ENCODE data around the gene BCL2. TPM values are rescaled to one million over a fixed set of nuclear protein-coding genes. Genes with fewer than 3 reads are reported as not detected.

The BCL2 gene
- total RNA-seq, 1 donor = 11.8 TPM

DNA sequence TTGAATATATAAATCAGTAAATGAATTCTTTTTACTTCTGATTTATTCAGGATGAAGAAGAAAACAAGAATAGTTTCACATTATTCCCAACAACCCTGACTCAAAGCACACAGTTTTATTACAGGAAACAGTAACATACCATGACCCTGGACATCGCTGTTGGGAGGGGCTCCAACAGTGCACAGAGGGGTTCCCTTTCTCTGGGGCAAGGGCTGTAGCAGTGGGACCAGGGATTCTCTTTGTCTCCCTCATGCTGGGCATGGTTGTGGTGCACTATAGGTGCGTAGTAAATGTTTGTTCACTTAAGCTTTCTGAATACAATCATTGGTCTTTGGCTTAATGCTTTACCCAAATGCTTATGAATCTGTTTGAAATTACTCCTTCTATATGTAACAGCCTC, 189.4 kb downstream of the BCL2 start:
- no peak for DNase-seq (ENCODE audit: low read depth in 2 of 3, low spot score in 2 of 3)

DNA sequence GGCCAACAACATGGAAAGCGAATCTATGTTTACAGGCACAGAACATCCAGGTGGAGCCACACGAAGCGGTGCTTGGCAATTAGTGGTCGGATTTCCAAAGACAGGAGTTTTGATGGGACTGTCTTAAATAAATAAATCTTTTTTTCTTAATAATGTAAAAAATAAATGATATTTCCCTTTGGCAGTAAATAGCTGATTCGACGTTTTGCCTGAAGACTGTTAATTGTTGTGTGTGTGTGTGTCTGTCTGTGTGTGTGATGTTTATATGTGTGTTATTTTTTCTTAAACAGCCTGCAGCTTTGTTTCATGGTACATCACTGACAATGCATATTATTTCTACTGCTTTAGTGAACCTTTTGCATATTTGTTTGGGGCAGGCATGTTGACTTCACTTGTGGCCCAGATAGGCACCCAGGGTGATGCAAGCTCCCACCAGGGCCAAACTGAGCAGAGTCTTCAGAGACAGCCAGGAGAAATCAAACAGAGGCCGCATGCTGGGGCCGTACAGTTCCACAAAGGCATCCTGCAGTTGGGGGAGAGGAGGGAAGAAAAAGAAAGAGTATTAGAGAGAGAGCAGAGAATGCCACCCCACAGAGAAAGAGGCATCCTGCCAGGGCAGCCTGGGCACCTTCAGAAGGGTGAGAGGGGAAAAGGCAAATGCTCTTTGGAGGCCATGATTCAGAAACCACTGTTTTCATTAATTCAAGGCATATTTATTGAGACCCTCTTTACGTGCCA, 191.2 kb downstream of the BCL2 start:
- no peak for DNase-seq (ENCODE audit: low read depth in 2 of 3, low spot score in 2 of 3)

DNA sequence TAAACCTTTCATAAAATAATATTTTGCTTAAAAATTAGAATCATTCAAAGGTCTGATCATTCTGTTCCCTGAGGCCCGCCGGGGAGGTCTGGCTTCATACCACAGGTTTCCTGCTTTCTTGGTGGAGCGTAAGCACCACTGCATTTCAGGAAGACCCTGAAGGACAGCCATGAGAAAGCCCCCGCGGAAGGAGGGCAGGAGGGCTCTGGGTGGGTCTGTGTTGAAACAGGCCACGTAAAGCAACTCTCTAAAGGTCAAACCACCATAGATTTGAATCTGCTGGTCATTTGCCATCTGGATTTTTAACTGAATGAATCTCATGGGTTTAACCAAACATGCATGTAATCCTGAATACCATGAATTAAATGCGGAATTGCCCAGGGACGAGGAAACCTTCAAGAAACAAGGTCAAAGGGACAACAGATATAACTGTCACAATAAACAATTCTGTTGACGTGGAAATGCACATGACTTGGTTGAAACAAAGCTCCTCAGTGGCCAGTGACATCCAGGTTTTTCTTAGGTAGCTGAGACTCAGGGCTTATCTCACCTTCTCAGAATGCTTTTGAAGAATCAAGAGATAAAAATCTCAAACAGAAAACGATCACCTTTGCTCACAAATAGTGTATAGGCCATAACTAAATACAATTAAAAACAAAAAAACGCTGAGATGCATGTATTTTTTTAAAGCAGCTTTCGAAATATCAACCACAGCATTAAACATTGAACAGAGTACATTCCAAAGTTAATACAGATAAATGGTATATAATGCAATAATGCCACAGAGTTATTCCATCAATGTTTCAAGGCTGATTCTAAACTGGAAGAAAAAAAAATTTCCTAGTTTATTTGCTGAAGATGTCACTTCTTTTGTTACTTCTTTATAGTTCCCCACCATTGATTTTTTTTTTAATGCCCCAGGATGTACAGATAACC, 193.2 kb downstream of the BCL2 start:
- DNase-seq (ENCODE audit: low read depth in 2 of 3, low spot score in 2 of 3) = no peak

DNA sequence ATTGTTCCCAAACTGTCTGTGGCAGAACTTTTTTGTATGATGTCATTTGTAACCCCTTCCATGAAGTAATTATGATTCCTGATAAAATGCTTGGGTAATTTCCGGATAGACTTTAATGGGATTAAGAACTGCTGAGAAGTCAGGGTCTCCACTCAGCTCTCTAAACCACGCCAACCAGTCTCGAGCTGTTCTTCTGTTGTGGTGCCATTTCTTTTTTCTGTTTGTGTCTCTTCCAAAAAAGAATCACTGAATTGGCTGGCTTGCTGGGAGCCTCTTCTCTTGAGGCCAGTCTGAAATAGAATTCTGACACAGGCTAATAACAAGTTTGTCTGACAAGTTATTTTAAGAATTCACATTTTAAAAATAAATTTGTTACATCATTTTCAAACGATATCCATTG, 198.9 kb downstream of the BCL2 start:
- DNase-seq (ENCODE audit: low read depth in 2 of 3, low spot score in 2 of 3) = no peak

DNA sequence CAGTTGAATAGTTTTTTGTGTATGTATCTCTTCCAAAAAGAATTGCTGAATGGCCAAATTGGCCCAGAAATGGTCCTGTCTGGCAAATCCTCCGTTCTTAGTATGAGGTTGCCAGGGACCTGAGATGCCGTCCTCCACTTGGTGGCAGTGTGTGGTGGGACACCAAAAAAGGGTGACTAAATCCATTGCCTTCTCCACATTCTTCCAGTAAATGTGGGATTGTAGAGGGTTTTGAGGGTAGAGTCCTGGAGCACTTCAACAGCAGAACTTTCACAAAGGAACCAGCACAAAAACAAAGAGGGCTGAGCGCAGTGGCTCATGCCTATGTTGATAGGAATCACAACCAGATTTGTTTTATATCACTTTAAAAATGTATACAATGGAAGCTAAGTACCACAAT, 199.9 kb downstream of the BCL2 start:
- no peak for DNase-seq (ENCODE audit: low read depth in 2 of 3, low spot score in 2 of 3)

DNA sequence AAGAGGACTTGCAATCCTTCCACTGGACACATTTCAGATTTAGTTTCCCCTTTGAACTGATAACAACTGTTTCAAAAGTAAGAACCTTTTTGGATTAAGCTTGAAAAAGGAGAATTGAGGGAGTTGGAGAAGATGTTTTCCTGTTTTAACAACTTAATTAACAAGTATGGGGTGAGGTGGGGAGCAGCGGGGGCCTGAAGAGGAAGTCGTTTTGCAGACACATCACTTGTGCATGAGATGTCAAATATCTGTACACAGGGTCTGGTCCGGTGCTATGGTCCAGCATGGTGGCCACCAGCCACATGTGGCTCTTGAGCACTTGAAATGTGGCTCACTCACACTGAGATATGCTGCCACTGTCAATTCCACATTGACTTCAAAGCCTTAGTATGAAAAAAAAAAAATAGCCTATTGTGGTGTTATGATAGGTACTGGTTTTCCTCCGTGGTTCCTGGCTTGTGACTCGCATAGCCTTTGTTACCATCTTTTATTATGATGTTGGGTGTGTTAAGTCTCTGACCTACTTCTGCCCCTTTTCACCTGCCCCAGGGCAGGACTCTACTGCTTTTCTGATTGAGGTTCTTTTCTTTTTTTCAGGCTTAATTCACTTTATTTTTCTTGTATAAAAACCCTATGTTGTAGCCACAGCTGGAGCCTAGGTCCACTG, 205.5 kb downstream of the BCL2 start:
- DNase-seq (ENCODE audit: low read depth in 2 of 3, low spot score in 2 of 3) = peak in 1 of 3 donors; percentile 41

DNA sequence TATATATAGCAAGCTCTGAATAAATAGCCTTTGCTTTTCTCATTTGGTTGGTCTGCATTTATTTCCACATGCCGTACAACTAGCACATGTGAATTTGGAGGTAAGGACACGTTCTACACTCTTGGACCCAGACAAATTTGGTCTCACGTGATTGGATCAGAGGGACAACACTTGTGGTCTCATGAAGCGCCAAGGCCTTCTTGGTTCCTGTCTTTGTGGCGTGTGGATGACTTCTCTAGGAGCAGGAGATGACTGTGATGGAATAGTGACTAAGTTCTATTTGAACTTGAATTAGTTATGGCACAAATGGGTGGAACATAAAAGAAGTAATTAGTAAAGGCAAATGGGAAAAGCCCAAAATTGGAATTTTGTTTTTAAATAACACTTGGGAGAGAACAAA, 206.9 kb downstream of the BCL2 start:
- no peak for DNase-seq (ENCODE audit: low read depth in 2 of 3, low spot score in 2 of 3)

DNA sequence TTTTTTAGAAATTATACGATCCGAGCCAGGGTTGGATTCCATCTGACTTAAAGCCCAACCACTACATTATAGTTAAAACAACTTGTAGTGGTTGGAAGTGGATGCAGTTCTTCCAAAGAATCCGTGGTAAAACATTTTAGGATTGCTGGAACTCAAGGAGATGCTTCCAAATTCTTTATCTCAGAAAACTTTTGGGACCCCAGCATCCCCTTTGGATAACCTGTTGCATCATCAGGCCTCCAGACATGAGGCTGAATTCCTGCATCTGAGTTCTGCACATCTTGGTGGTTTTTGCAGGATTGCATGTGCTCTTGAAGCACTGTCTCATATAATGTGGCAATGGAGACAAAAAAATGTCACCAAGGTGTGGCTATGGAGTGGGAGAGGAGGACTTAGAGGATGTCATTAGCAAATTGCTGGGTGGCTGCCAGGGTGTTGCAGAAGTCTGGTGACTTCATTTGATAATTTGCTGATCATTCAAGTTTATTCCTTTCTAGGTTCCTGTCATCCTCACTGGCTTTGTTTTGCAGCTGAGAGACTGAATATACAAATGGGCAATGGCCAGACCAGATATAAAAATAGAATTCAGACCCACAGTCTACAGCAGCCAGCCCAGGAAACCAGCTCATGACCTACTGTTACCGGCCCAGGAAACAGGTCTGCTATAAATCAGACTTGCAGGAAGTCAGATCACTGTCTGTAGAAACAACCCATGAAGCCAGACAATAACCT, 207.7 kb downstream of the BCL2 start:
- DNase-seq (ENCODE audit: low read depth in 2 of 3, low spot score in 2 of 3) = peak in 1 of 3 donors; percentile 31

DNA sequence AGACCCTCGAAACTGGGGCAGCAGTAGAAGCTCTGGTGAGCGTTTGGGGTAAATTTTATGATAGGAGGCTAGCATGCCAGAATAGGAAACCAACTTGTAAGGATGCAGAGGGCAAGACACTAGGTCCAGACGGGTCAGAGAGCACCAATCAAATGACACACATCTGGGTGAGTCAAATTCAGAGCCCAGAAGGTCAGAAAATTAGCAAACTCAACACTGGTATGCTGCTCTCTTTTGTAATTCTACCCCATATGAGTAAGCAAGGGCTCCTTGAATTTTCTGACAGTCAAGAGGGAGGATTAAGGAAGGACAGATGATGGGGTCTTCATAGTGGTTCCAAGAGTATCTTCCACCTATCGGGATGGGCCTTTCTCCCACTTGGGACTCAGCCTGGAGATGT, 209.8 kb downstream of the BCL2 start:
- DNase-seq (ENCODE audit: low read depth in 2 of 3, low spot score in 2 of 3) = no peak

DNA sequence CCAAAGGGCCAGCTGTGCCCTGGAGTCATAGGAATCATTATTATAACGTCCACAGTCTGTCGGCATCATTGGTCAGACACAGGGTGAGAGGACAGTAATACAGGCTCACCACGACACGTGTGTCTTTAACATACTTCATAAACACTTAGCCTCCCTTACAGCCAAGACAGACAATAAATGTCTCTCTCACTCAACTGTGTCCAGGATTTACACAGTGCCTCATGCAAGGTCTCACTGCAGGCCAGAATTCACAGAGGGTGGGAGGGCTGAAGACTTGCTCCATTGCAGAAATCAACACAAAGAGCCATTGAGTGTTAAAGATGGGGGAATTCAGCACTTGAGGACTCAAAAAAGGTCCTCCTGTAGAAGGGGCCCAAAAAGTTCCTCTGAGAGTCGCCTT, 210.5 kb downstream of the BCL2 start:
- no peak for DNase-seq (ENCODE audit: low read depth in 2 of 3, low spot score in 2 of 3)

DNA sequence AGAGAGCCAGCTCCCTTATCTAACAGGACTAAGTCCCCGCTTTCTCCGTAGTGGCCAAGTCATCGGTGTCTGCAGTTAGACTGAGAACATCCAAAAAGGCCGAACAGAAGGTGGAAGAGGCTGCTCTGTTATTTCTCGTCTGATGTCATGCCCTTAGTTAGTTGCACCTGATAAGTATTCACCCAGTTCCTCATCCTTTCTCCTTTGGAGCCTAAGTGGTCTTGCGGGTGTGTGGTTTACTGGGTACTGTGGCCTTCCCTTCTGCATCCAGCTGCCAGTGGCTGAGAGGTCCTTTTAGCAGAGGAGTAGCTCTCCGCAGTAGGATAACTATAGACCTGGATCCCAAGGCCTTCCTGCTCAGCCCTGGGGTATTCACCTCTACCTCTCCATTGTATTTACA, 211.6 kb downstream of the BCL2 start:
- DNase-seq (ENCODE audit: low read depth in 2 of 3, low spot score in 2 of 3) = no peak

DNA sequence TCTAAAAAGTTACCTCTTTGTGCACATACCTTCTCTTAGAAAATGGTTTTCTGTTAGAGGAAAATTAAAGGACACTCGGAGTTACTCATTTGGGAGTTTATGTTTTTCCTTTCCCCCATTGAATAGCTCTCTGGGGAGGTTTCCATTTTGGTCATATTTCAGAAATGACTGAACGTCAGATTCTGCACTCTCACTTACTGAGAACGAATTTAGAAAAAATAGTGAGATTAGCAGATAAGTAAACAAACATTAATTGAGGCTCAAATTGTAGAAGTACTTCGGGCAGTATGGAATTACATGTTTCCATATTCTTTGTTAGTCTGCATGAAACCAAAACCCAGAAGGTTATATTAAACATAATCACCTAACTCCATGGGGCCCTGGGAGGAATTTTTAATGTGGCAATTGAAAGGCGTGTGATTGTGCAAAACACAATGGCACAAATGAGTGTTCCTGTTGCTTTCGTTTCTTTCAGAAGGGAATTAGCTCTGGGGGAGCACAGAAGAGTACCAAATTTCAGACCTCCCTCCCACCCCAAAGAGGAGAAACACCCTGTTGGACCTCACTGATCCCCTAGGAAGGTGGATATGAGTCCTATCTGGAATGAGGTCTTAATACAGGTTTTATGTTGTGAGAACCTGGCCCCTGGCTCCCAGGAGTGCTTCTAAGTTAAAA, 212.3 kb downstream of the BCL2 start:
- no peak for DNase-seq (ENCODE audit: low read depth in 2 of 3, low spot score in 2 of 3)

DNA sequence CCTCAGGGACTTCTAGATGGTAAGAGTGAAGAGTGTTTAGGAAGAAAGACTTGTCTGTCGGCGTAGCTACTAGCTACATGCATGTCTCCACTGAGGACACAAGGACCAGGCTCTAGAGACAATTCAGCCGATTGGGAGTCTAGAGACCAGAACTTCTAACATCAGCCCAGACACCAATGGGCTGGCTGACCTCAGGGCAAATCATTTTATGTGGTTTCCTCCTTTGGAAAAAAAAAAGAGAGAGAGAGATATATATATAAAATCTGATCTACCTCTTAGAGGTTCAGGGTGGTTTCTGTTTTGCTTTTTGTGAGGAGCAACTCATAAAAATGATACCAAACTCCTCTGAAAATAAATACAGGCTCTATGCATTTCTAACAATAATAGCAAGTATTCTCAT, 212.8 kb downstream of the BCL2 start:
- DNase-seq (ENCODE audit: low read depth in 2 of 3, low spot score in 2 of 3) = no peak

DNA sequence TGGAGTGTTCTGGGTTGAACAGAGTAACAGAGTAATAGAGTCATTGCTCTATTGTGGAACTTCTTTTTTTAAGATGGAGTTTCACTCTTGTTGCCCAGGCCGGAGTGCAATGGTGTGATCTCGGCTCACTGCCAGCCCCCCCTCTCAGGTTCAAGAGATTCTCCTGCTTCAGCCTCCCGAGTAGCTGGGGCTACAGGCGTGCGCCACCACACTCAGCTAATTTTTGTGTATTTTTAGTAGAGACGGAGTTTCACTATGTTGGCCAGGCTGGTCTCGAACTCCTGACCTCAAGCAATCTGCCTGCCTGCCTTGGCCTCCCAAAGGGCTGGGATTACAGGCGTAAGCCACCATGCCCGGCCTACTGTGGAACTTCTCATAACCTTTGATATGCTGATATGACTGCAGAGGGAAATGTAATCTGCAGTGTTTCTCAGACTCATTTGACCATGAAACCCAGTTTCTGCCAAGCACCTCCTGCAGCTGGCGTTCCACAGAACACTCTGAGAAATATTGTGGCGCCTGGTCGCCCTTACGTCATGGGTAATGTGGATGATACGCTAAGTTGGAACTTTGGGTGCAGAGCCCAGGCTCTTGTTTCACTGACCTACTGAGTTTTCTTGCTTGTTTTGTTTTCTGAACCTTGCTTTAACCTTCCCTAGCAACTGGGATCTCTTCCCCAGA, 213.8 kb downstream of the BCL2 start:
- DNase-seq (ENCODE audit: low read depth in 2 of 3, low spot score in 2 of 3) = no peak

DNA sequence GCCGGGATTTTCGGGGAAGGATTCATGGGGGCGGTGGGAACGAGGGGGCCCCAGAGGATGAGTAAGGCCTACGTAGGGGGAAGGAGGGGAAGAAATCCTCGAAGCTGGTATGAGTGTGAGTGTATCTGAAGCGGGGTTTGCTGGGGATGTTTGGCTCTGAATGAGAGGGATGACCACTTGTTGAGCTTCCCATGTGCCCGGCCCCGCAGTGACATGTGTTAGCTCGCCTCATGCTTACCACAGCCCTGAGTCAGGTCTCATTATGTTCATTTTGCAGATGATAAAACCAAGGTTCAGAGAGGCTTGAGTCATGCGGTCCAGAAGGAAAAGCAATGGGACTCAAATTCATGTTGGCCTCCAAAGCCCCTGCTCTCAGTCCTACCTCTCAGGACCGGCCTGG, 214.7 kb downstream of the BCL2 start:
- no peak for DNase-seq (ENCODE audit: low read depth in 2 of 3, low spot score in 2 of 3)

DNA sequence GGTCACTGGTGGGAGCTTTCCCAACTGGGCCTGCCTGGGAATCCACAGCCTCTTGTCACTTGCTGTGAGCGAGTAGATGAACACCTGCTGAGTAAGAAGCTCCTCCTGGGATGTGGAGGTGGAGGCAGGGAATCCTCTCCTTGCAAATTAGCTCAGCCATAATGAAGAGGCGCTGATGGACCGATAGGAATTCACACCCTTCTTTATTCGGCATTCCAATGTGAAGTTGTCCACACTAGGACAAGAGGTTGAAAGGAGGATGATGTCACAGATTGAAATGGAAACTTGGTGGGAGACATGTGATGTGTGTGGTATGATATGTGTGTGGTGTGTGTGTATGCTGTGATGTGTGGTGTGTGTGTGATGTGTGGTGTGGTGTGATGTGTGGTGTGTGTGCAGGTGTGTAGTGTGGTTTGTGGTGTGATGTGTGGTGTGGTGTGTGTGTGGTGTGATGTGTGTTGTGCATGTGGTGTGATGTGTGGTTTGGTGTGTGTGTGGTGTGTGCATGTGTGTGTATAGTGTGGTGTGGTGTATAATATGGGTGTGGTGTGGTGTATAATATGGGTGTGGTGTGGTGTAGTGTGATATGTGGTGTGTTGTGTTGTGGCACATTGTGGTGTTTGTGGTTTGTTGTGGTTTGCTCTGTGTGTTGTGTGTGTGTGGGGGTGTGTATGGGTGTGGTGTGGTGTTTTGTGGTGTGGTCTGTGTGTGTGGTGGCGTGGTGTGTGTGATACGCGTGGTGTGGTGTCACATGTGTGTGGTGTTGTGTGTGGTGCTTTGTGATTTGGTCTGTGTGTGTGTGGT, 216.4 kb downstream of the BCL2 start:
- DNase-seq (ENCODE audit: low read depth in 2 of 3, low spot score in 2 of 3) = no peak

DNA sequence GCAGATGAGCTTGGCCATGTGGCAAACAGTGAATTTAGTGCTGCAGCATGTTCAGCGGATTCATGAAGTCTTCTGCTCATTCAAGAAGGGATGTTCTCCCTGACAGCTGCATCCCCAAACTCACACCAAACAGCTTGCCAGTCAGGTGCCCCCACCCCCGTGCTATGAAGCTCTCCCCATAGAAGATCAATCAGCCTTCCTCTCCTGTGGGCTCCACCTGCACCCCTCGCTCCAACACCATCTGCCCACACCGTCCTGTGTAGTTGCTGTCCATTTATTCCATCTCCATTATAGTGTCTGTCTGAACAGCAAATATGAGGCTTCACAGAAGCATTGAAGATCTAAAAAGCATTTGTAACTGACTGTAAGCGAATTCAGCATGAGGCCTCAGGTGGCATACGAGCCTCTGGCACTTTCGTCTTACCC, 218.9 kb downstream of the BCL2 start:
- DNase-seq (ENCODE audit: low read depth in 2 of 3, low spot score in 2 of 3) = no peak

DNA sequence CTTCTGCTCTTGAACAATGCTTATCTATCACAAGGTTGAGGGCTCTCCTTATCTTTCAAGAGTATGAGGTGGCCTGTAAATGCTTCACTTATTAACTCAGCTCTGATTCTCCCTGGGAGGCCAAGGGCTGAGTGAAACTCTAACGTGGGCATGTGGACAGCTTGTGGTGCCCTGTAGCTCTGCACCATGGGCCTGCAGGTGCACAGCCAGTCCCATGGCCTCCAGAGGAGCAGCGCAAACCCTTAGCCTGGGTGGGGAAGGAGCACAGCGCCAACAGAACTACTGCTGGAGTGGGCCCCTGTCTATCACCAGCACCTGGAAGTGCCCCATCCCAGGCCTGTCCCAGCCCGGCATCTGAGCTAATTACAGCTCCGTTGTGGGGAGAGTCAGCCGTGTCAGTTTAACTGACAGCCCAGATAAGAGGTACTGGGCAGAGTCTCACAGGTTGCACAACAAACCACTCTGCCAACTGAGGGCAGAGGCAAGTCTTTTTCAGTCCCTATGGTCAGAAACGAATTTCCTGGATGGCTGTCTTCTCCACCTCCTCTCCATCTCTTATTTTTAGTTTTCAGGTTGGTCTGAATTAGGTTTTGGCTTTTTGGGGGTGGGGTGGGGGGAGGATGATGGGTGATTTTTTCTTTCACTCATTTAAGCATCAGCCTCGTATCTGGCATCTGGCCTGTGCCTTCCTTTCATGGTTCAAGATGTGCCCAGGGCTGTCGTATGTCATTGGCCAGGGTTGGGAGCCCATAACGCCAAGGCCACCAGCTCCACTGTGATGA, 219.5 kb downstream of the BCL2 start:
- DNase-seq (ENCODE audit: low read depth in 2 of 3, low spot score in 2 of 3) = peak in 1 of 3 donors; percentile 42

Measured in hematopoietic multipotent progenitor cell (in vitro differentiated cells).